GM19043 (cell line): Measurements from ENCODE around the gene CTDP1.
"Not testable (repeated sequence)": the region's sequence is repeated elsewhere in the genome, so short reads cannot be mapped to it uniquely, and the experiment has no call there.

Source experiments
- ATAC-seq: cut with Tn5 transposase; IDR thresholded peaks from one replicate; pipeline ENCODE4 v1.9.1; 2021; ENCODE audit warnings: low read depth; ENCODE audit not compliant: unreplicated experiment

The CTDP1 gene

DNA sequence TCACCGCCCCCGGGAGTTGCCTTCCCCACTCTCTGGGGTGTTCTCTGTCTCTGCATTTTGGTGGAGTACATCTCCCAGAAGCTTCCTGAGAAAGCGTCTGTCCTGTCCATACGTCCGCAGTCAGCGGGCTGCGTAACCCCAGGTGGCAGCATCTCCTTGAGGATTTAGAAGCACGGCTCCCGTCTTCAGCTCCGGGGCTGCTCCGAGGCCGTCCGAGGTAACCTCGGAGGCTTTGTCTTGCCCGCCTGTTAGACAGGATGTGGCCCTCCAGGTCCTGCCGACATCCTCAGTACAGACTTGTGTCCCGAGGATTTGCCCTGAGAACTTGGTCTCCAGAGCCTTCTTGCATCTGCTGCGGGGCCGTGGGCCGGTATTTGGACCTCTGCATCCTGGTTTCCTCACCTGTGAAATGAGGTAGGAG is 58.4 kb downstream of the CTDP1 start:
- ATAC-seq = no peak

DNA sequence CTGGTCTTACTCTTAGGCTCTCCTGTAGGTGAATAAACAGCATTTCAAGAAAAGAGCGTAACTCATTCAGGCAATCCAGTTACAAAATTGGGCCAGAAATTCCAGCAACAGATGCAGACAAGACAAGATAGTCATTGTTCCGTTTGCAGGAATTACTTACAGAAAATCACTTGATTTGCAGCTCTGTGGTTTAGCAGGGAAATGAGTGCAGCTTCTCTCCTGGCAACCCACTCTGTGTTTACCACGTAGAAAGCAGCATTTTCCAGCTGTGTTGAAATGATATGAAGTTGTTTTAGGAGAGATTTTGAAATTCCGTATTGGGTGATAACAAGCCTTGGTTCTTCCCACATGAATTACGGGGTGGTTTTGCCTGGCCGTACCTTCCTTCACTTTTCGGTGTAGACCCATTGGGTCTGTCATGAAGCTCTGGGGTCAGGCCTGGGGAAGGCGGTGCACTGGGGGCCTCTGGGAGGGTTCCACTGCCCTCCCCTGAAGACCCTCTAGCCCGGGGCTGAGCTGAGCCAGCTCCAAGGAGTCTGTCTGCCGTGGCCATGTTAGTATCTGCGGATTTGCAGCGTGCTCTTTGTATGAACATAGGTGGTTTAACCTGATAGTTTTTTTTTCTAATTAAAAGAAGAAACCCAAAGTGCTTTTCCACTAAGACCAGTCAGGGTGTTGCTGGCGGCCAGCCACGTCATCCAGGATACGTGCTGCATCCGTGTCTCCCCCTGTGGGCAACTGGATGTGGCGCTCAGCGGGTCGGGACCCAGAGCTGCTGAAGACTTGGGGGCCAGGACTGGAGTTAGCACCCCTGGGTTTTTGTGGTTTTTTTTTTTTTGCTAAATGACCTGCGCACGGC is 59.2 kb downstream of the CTDP1 start:
- no peak for ATAC-seq

DNA sequence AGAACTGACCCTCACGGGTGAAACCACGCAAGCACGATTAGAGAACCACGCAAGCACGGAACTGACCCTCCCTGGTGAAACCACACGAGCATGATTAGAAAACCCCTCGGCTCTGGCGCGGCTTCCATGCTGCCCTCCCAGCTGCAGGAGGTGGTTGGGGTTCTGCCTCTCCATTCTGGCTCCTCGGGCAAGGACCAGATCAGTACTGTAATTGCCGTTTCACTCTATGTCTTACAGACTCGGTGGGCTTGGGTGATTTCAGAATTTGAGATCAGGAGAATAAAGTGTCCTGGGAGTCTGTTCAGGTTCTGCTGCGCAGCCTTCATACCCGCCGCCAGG is 59.8 kb downstream of the CTDP1 start:
- no peak for ATAC-seq

DNA sequence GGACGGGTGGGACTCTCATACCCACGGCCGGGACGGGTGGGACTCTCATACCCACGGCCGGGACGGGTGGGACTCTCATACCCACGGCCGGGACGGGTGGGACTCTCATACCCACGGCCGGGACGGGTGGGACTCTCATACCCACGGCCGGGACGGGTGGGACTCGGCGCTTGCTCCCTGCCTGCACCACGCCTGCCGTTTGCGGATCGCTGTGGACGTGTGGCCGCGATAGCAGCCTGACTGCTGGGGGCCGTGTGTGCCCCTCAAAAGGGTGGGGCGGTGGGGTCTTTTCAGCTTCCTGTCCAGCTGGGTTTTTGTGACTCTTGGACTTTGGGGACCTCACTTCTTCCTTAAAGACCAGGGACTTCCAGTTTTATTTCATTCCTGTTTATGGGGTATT is 60.4 kb downstream of the CTDP1 start:
- not testable (repeated sequence) for ATAC-seq

DNA sequence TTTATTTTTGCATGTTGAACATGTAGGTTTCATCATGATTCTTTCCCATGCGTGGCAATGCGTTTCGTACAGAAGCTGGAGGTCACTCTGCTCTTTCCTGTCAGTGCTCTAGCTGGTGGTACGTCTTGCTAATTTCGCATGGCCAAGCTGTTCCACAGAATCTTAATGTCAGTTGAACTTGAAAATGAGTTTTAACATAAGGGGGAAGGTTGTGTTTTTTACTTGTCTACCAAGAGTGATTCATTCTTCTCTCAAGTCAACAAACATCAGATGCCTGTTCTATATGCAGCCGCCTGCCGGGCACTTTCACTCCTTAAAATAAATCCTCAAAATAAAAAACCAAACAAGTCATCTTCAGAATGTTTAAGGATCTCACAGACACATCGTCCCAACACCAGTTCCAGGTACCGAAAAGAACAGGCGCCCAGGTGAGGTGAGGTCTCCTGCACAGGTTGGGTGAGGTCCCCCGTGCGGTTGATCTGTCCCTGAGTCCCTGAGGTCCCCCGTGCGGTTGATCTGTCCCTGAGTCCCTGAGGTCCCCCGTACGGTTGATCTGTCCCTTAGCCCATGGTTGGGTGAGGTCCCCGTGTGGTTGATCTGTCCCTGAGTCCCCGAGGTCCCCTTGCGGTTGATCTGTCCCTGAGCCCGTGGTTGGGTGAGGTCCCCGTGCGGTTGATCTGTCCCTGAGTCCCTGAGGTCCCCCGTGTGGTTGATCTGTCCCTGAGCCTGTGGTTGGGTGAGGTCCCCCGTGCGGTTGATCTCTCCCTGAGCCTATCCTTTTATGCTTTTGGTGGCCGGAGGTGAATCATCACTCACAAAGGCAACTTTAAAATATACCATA is 61.1 kb downstream of the CTDP1 start:
- ATAC-seq = no peak

DNA sequence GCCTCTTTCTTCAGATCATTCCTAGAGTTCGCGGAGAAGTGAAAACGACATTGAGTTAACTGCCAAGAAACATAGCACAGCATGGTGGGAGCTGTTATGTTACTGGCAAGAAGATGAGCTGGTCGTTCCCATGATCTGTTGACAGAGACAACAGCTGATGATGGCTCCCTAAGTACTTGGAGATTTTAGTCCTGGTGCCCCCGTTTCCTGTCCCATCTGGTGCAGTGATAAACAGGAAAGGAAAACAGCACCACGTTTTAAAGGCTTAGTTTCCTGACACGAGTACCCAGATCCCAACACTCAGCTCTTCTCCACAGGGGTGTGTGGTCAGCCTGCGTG is 61.7 kb downstream of the CTDP1 start:
- no peak for ATAC-seq

DNA sequence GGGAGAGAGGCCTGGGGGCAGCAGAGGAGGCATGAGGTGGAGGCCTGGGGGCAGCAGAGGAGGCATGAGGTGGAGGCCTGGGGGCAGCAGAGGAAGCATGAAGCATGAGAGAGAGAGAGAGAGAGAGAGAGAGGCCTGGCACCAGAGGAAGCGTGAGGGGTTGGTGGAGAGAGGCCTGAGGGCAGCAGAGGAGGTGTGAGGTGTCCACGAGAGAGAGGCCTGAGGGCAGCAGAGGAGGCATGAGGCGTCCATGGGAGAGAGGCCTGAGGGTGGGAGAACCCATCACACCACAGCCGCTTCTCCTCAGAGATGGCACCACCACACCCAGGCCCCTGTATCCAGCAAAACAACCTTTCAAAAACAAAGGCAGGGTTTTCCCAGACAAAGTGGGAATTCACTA is 62.5 kb downstream of the CTDP1 start:
- no peak for ATAC-seq

DNA sequence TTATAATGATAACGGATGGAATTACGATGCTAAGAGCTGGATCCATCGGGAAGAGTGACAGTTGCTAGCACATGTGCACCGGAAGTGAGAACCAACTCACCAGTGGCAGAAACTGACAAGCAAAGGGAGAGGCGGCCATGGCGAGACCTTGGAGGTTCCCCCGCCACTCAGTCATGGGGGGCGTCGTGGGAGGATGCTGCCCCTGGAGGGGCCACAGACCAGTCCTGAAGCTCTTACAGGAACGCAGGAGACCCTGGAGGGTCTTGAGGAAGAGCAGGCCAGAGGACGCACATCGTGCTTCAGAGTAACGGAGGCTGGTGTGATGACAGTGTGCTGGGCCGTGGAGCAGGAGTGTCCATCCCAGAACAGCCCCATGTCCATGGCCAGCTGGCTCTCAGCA is 65.0 kb downstream of the CTDP1 start:
- no peak for ATAC-seq

DNA sequence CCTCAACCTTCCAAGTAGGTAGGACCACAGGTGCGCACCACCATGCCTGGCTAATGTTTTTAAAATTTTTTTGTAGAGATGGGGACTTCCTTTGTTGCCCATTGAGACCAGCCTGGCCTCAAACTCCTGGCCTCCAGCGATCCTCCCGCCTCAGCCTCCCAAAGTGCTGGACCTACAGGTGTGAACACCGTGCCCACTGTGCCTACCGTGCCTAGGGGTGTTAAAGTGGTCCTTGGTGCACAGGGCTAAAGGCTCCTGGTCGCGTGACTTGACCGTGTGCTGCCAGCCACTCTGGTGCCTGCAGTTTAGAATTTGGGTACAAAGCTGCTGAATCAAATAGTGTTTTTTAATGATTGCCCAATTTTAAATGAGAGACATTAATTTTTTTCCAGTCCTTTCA is 67.1 kb downstream of the CTDP1 start:
- ATAC-seq = no peak

DNA sequence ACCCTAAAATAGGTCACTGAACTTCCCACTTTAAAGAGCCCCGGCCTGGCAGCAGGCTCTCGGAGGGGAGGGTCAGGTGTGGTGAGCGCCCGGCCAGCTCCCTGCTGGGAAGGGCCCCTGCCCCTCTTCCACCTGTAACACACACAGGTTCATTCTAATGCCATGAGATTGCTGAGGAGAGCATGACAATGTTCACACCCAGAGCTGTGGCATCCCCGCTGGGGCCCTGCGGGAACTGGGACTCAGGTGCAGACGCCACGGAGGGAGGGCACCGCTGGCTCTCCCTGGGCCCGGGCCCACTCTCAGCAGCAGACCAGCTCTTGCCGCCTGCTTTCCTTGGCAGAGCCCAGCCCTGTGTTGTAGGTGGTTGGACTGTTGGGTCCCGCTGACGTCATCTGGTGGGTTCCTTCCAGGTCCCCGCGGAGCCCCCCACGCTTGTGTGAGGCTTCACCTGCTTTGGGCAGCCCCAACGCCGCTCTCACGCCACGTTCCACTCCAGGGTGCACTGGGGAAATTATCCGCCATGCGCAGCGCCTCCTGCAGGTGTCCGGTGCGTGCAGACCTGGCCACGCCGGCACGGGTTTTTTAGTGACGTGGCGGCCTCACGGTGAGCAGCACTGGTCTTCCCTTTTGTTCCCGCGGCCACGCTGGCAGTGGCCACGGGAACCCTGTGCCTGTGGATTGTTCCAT is 67.7 kb downstream of the CTDP1 start:
- no peak for ATAC-seq

DNA sequence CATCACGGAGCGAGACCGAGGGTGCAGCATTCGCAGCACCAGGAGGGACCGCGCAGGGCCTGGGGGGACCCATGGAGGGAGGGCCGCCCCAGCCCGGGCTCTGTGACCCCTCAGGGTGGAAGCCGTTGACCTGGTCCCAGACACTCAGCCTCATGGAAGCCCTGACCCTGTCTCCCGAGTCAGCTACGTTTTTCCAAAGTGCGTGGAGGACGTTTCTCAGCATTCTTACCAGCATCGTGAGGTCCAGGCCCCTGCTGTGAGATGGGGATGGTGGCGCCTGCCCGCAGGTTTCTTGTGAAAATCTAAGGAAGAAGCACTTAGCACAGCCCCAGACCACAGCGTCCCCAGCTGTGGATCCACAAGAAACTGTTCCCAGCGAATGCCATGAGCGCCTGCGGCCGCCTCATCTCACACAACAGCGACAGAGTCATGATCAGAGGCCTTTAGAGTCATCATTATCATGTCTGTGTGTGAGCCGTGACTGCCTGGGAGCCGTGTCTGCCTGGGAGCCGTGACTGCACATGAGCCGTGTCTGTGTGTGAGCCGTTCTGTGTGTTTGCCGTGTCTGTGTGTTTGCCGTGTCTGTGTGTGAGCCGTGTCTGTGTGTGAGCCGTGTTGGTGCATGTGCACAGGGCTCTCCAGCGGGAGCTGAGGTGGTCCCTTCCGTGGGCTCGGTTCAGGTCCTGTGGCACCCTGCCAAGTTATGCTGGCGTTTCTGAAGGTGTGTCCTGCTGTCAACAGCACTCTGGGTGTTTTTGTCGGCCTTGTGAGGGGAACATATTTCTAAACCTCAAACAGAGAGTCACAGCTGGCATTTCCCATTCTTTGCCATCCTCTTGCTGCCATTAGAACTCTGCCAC is 68.9 kb downstream of the CTDP1 start:
- no peak for ATAC-seq

DNA sequence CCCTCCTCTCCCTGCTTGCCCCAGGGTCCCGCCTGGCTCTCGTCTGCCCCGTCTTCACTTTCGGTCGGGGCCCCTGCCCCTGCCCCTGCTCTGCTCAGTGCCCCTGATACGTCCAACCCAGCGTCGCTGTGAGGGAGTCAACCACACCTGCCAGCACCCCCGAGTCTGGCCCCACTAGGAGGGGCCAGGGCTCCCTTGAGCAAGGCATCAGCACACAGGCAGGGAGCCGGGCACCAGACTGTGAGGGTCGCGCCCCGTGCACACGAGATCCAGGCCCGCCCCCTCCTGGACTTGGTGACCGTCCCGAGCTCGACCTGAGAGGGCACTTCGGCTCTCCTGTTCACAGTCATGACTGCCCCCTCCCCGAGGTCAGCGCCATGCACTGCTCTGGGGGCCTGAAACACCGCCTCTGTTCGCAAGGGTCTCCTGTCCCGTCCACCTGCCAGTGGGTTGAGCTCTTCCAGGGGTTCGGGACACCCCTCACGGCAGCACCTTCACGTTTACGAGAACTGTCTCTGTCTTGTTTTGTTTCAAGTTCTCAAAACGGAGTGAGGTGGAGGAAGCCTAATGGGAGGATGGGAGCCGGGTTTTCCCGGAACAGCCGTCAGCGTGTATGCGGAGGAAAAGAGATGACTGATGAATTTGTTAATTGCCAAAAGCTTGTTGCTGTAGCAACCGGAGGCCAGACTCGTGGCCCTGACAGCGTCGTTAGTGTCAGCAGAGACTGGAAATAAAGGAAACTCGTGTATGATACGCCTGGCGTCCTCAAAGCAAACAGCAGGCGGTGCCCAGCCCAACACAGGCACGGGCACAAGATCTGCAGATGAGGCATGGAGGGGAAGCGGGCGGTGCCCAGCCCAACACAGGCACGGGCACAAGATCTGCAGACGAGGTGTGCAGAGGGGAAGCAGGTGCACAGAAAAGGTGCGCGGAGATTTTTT is 69.9 kb downstream of the CTDP1 start:
- ATAC-seq = no peak

DNA sequence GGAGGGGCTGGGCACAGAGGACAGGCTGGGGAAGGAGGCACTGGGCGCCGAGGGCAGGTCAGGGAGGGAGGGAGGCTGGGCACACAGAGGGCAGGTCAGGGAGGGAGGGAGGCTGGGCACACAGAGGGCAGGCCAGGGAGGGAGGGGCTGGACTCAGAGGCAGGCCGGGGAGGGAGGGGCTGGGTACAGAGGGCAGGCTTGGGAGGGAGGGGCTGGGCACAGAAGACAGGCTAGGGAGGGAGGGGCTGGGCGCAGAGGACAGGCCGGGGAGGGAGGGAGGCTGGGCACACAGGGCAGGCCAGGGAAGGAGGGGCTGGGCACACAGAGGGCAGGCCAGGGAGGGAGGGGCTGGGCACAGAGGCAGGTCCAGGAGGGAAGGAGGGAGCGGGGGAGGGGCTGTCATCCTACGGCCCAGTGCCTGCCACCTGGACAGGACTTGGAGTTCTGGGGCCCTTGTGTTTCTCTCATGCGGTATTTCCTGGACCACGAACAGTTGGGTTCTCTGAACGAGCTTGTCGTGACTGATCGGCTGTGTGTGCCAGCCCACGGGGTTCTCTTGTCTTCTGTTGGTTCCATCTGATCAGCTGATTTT is 71.5 kb downstream of the CTDP1 start:
- ATAC-seq = no peak

DNA sequence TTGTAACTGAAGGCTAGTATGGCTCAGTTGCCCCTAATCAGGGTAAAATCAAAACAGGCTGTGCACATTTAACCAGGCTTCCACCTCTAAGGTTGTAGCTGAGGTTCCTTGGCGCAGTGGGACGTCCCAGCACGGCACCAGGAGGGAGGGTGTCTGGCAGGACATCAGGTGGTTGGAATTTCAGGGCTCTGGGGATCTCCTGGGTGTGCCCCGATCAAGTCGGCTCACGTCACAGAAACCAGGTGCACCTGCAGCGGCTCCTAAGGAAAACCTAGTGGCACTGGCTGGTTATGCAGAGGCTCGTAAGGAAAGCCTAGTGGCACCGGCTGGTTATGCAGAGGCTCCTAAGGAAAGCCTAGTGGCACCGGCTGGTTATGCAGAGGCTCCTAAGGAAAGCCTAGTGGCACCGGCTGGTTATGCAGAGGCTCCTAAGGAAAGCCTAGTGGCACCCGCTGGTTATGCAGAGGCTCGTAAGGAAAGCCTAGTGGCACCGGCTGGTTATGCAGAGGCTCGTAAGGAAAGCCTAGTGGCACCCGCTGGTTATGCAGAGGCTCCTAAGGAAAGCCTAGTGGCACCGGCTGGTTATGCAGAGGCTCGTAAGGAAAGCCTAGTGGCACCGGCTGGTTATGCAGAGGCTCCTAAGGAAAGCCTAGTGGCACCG is 72.4 kb downstream of the CTDP1 start:
- ATAC-seq = not testable (repeated sequence)

DNA sequence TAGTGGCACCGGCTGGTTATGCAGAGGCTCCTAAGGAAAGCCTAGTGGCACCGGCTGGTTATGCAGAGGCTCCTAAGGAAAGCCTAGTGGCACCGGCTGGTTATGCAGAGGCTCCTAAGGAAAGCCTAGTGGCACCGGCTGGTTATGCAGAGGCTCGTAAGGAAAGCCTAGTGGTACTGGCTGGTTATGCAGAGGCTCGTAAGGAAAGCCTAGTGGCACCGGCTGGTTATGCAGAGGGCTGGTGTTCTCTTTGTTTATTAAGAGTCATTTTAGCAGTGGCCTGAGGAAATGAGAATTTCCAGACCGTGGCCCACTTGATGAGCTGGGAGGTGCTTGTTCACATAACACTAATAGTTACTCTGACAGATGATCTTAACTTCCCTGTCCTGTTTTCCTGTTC is 73.3 kb downstream of the CTDP1 start:
- ATAC-seq = not testable (repeated sequence)

DNA sequence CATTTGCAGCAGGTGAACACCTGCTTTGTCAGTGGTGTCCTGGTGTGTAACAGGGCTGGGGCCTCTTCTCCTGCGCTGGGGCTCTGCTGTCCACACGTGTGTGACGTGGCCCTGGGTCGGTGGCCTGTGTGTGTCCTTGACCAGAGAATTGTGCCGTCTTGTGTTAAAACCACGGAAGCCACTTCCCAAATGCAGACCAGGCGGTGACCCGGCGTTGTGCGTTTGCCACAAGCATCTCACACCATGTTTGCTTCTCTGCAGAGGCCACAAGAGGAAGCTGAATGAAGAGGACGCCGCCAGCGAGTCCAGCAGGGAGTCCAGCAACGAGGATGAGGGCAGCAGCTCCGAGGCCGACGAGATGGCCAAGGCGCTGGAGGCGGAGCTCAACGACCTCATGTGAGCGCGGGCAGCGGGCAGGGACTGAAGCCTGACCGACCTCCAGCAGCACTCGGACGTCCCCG is 73.8 kb downstream of the CTDP1 start:
- no peak for ATAC-seq

DNA sequence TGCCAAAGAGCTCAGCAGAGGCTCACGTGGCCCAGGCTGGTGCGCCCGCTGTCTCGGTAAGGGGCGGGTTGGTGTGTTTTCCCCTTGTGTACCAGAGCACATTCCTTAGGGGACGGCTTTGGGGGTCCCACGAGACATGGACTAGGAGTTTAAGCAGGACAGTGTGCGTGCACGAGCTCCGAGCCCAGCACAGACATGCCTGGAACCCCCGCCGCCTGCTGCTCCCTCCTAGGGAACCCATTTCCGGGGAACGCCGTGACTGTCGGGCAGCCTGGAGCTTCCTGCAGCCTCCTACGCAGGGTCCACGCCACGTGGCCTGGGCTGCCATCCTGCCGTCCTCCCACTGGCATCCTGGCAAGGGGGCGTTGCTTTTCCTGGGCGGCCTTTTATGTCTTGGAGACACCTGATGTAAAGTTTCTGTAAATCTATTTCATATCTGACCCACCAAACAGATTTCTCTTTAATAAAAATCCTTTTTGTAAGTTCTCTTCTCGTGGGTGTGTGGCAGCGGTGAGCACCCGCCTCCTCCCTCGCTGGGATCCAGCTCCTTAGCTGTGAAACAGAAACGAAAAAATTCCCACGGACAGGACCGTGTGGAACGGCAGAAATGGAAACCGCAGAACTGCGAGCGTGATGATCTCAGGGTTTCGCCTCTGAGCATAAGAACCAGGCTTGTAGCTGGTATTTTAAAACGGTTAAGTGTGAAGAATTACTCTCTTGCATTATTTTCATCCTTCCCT is 74.6 kb downstream of the CTDP1 start:
- no peak for ATAC-seq
